AG20443 (cell line): ENCODE results near the gene FGF7.
"Not testable (repeated sequence)": the region's sequence is repeated elsewhere in the genome, so short reads cannot be mapped to it uniquely, and the experiment has no call there.

Experiments used
- DNase-seq: peaks from one replicate; pipeline ENCODE4 v3.0.0; 2012; ENCODE audit warnings: low spot score, mixed read lengths

Gene FGF7

DNA sequence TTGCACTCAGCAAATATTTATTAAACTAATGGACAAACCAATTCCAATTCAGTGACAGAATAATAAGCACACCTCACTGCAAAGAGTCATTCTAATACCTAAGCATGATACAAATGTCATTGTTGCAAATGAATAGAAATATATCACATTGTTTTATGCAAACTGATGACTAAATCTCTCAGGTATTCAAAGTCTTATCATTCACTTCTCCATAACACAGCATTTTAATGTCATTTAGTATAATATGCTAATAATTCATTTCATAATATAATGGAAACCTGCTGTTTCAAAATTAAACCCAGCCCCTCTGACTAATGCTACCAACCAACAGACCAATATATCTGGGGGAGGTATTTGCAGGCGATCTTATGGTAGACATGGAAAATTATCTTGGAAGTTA, 71.8 kb downstream of the FGF7 start:
- DNase-seq: no peak

DNA sequence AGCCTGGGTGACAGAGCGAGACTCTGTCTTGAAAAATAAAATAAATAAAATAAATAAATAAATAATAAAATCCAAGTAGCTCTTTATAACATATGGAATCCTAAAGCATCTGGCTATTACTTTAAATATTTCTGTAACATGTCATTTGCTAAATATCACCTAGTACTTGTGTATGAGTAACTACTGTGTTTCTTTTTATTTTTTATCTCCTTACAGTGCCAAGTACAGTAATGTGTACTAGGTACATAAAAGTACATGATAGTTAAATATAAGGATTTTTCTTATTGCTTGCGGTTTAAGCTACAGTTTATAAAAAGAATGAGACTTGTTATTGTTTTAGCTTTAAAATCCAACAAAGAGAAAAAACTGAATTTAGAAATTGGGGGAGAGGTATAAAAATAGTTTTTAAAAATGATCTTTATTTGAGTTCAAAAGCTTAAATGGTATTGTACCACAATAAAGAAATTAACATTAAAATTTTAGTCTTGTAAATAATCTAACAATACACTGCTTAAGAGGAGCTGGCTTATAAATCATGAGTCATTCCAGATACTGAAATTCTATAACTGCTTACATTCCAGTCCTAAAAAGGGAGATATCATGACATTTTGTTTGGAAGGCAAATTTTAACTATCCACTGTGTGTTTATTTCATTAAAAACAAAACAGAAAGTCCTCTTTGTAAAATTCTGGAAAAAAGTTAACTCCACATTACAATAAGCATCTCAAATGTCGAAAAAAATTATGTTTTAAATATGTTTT, 73.1 kb downstream of the FGF7 start:
- DNase-seq: peak; percentile 11

- DNase-seq: no peak
These were observed 78.5 kb downstream of the FGF7 start for GRCh38 chr15:49501586-49501985.

- no peak for DNase-seq
These were observed 83.3 kb downstream of the FGF7 start for GRCh38 chr15:49506341-49506740.

GRCh38 chr15:49507261-49507660, 84.2 kb downstream of the FGF7 start:
- no peak for DNase-seq

- not testable (repeated sequence) for DNase-seq
These were observed 89.7 kb downstream of the FGF7 start for GRCh38 chr15:49512739-49513138.

GRCh38 chr15:49521802-49522201, 98.8 kb downstream of the FGF7 start:
- no peak for DNase-seq

DNA sequence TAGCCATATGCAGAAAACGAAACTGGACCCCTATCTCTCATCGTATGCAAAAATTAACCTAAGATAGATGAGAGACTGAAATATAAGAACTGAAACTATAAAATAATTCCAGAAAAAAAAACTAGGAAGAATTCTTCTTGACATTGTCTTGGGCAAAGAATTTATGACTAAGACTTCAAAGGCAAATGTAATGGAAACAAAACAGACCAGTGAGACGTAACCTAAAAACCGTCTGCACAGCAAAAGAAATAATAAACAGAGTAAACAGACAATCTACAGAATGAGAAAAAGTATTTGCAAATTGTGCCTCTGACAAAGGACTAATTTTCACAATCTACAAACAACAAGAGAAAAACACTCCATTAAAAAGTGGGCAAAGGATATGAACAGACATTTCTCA, 105.2 kb downstream of the FGF7 start:
- no peak for DNase-seq

GRCh38 chr15:49530092-49530491, 107.0 kb downstream of the FGF7 start:
- DNase-seq: no peak
